Islet precursor cell (in vitro differentiated cells): ENCODE data around the gene EIF5.

ENCODE experiments used
- DNase-seq: peaks from one replicate; pipeline ENCODE4 v3.0.0-alpha.2; 2018

Gene EIF5

DNA sequence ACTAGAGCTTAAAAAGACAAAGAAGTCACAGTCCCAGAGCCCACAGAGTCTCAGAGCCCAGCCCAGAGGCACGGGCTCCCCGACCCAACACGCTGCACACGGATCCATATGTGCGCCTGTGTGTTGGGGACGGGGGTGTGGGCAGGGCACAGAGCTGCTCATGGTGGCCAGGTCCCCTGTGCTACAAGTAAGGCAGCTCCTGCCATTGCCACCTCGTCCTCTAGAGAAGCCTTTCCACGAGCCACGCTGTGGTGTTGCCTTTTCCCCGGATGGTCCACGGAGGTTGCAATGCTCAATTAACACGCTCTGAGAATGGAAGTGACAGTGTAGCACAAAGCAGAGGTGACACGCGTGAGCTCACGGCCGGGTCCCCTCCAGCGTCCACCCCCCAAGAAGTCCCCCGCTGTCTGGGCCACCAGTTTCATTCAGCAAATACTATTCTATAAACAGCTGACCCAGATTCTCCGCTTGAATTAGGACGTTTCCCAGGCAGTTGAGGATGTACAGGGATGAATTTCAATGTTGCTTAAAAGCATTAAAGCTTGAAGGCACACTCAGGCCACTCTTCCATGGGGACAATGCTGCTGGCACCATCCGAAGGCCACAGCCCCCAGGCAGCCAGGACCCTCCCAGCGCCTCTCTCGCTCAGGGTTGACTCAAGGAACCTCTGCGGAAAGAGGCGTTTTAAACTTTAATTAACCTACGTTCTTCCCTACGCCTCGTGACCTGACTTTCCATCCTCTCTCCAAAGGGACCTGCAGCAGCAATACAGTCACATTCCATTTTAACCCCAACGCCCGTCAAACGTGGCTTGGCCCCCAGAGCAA is 22.7 kb upstream of the EIF5 start:
- DNase-seq: no peak

DNA sequence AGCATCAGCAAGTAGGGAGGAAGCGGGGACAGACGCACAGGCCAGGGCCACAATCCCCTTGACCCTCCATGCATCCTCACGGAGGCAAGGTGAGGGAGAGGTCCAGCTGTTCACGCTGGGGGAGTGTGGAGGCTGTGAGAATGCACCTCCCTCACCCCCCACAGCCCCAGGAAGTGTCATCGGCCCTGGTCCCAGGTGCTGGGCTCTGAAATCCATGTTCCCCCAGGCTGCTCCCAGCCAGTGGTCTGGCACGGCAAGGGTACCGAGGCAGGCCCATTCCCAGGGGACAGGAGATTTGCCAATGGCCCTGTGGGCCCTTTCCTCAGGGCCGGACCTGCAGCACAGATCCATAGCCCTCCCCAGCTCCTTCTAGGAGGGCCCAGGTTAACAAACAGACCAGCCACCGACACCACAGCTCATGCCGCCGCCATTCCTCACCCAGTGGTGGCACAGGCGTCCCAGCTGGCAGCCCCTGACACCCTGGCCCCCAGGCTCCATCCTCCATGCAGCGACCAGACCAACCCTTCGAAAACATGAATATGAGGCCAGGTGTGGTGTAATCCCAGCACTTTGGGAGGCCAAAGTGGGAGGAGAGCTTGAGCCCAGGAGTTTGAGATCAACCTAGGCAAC is 21.9 kb upstream of the EIF5 start:
- DNase-seq: no peak

DNA sequence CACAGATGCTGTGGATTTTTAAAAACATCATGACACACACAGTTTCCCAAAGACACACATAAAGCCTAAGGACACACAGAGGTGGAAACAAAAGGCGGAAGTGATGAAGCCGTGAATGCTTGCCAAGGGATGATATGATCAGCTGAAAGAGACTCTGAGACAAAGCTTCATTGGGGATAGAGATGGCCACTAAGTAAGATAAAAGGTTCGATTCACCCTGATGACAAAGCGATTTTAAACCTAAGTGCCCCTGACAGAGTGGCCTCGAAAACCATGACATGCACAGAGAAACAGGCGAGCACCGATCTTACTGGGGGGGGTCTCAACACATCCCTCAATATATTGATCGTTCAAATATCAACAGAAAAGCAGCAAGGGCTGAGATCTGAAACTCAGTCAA is 20.3 kb upstream of the EIF5 start:
- DNase-seq: no peak

DNA sequence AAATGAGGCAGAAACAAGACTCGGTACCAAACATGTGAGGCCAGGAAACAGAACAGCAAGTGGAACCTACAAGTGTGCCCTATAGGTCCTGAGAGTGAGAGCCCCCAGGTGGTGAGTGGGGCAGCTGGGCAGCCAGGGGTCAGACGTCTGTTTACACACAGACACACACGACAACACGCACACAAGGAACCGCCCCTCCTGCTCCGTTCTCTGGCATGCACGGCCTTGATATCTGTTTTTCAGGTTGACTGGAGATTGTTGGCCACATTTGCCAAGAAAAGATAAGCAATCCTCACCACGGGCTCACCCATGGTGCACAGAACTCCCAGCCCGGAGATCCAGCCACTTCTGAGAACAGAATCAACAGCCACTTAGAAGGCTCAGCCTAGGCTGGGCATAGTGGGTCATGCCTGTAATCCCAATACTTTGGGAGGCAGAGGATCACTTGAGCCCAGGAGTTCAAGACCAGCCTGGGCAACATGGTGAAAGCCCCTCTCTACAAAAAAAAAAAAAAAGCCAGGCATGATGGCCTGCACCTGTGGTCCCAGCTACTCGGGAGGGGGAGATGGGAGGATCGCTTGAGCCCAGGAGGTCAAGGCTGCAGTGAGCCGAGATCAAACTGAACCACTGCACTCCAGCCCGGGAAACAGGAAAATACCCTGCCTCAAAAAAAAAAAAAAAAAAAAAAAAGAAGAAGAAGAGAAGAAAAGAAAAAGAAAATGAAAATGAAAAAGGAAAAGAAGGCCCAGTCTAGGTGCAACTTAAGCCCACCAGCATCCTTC is 19.4 kb upstream of the EIF5 start:
- DNase-seq: no peak

DNA sequence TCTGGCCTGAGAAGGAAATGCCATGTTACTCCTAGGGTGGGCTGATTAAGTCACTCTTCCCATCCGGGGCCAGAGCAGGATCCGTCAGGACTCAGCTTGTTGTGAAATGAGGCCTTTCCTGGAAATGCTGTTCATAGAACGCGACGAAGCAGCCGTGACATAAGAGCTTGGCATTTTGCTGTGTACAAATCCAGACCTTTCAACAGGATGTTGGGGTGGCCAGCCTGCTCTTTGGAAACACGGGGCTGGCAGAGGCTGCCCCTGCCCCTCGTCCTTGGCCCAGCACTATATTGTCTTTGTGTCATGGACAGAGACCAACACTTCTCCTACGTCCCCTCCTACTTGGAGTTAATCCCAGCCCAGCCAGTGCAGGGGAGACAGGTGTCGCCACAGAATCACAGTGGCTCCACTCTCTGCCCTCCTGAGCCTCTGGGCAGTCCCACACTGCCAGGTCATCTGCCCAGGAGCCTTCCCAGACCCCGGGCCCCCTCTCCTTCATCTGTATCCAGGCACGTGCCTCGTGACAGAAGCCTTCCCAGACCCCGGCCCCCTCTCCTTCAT is 18.6 kb upstream of the EIF5 start:
- DNase-seq: no peak

DNA sequence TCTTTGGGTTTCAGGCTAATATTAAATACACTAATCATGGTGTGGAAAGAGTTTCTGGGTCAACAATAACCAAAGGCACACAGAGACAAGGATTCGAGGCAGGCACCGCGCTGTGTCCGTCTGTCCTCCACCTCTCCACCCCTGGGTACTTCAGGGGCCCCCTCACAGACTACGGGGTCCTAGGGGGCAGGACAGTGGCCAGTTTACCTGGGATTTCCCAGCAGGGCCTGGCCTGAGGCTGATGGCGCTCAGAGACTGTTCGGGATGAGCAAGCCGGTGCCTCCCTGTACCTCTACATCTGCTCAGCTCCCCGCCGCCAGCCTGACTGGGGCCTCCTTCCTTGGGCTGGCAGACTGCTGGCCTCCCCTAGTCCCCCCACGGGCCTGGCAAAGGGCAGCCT is 18.1 kb upstream of the EIF5 start:
- DNase-seq: no peak

DNA sequence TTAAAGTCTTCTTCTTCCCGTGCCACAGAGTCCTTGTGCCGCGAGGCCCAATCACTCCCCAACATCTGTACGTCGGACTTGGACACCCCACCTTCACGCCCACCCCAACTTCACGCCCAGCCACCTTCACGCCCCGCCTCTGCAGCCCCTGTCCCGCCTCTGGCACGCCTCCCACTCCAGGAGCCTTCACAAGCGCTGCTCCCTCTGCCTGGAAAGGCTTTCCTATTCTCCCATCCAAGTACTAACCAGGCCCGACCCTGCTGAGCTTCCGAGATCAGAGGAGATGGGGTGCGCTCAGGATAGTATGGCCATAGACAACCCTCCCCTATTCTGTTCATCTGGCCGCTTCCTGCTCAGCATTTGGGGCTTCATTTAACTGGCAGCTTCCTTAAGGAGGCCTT is 17.3 kb upstream of the EIF5 start:
- no peak for DNase-seq

DNA sequence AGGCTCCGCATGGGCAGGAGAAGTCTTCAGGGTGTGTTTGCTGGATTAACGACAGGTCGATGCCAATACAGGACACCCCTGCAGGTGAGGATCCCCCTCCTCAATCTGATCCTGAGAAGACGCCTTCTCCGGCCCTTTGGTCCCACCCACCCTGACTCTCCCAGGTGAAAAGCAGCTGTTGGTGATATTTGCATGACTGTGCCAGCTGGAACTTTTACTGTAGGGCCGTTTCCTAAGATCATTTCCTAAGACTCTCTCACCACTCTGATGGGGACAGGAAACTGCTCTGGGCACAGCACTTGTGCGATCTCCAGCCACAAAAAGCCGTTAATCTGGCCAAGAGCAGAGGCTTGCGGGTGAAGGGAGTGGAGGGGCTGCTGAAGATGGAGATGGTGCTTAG is 16.8 kb upstream of the EIF5 start:
- no peak for DNase-seq

DNA sequence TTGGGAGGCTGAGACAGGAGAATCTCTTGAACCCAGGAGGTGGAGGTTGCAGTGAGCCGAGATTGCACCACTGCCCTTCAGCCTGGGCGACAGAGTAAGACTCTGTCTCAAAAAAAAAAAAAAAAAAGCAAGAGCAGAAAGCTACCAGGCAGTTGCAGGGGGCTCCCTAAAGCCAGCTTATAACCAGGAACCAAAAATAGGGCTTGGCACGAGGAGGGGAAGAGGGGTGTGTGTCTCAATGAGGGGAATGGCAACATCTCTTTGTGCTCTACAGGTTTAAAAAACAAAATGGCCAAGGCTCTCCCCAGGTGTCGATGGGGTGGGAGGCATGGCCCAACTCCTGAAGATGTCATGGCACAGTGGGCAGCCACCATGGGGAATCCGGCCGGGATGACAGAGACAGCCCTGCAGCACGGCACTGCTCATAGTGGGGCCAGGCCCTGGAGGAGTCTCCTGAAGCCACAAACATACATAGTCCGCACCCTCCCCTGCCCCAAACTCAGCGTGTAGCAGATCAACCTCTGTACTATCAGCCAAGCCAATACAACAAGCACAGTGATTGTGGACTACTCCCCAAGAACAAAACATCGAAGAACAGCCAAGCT is 16.0 kb upstream of the EIF5 start:
- no peak for DNase-seq

DNA sequence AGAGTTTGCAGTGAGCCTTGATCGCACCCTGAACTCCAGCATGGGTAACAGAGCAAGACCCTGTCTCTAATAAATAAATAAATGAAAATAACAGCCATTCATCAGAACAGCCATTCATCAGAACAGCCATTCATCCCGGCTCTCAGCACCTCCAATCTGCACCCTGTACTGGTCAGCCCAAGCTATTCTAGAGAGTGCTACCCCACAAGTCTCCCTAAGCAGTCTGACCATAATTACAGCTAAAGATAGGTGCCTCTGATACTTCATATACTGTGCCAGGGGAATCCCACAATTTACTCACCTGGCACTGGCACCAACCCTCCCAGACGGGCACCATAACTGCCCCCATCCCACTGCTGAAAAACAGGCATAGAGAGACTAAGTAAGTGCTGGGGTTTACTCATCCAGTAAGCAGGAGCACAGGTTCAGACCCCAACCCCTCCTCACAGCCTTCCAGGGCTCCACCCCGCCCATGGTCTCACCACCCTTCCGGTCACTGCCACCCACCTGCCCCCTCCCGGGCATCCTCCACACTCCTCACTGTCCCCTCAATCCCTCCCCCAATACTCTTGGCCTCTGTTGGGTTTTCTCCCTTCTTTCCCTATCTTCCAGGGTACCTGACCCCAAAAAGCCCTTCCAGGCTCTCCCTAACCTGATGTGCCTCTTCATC is 15.2 kb upstream of the EIF5 start:
- DNase-seq: no peak

DNA sequence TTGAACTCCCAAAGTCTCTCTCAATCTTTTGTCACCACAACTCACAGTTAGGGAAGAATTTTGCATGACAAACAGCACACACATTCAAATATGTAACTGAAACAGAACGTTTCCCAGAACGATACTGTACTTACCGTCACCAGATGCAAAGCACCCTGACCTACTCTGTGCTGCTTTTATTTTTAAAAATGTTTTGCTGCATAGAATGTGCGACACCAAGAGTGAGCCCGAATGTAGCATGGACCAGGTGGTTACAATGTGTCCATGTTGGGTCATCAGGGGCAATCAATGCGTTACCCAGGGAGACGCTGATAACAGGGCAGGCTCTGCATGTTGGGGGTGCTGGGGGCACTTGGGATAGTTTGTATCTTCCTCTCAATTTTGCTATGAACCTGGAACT is 14.6 kb upstream of the EIF5 start:
- no peak for DNase-seq

DNA sequence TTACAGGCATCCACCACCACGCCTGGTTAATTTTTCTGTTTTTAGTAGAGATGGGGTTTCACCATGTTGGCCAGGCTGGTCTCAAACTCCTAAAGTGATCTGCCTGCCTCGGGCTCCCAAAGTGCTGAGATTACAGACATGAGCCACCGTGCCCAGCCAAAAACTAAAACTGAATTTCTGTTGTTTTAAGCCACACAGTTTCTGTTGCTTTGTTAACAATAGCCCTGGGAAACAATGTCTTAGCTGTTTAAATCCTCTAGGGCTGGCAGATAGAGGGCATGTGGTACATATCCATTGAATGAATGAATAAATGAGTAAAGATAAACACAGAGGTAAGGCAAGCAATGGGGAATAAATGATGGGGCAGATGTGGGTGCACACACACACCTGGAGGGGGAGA is 8.0 kb upstream of the EIF5 start:
- DNase-seq: no peak

DNA sequence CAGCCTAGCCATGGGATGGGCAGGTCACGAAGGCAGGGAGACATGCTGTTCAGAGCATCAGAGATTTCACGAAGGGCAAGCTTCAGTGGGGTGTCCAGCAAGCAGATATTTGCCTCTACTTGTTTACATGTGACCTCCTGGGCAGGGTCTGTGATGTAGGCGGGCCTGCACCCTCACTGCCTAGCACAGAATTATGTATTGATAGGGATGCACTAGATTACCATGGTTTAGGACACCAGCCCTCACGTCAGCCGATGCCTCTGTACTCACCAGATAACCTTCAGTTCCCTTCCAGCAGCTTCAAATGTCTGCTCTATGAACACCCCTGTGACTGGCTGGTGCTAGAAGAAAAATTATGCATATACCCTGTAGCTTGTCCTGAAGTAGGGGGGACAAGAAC is 5.1 kb upstream of the EIF5 start:
- no peak for DNase-seq

DNA sequence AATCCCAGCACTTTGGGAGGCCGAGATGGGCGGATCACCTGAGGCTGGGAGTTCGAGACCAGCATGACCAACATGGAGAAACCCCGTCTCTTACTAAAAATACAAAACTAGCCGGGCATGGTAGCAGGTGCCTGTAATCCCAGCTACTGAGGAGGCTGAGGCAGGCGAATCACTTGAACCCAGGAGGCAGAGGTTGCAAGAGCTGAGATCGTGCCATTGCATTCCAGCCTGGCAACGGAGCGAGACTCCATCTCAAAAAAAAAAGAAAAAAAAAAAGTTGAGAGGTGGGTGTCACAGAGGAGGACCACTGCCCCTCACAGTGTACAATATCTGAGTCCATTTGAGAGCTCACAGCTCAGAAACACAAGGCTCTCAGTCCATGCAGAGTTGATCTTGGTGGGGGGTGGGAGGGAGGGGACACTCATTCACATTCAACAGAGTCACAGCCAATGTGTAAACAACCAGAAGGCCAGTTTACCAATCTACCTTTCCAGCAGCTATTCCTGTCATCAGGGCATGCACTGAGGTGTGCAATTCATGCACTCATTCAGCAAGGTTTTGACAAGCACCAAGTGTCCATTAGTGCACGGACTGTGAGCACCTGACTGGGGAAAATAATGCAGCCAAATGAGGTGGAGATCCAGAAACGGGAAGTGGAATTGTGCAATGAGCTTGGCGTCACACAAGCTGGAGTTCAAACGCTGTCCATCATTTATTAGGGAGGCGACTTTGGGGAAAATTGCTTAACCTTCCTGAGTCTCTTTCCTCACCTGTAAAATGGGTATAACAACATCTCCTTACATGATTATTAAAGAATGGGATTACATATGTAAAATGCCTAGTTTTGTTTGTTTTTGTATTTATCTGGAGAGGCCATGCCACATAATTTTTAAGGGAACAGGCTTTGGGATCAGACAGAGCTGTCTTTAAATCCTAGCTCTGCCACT is 4.4 kb upstream of the EIF5 start:
- DNase-seq: no peak

DNA sequence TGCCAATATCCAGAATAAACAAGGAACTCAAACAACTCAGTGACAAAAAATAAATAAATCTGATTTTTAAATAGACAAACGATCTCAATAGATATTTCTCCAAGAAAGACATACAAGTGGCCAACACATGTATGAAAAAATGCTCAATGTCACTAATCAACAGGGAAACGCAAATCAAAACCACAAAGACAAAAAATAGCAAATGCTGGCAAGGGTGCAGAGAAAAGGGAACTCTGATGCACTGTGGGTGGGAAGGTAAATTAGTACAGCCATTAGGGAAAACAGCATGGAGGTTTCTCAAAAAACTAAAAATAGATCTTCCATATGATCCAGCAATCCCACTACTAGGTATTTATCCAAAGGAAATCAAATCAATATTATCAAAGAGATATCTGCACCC is 3.5 kb upstream of the EIF5 start:
- no peak for DNase-seq

DNA sequence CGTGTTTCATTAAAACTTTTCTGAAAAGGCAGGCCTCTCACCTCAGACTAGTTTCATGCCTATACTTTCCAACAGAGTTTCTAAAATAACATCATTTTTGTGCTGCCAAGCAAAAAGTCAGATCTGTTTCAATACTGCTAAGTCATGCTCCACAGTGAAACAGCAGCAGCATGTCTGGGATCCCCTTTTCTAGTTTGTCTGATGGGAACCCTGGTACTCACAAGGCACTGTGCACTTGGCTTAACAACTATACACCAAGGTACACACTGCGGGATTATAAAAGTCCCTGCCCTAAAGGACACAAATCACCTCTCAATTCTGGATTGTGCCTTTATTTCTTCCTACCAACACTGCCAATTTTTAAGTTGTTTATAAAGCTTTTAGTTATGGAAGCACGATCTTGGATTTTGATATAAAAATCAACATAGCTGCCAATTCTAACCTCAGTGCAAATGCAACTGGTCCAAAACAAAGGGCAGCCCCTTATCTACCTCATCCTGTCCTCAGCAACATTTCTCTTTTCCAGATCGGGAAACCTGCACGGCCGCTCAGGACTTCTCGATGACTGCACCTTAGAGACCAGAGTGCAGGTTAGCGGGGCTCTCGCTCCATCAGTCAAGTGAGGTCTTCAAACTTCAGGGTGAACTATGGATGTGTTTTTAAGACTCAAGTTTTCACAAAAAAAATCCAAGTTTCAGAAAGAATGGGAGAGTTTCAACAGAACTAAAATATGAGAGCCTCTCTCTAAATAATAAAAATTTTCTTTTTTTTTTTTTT is 1.7 kb upstream of the EIF5 start:
- DNase-seq: no peak

DNA sequence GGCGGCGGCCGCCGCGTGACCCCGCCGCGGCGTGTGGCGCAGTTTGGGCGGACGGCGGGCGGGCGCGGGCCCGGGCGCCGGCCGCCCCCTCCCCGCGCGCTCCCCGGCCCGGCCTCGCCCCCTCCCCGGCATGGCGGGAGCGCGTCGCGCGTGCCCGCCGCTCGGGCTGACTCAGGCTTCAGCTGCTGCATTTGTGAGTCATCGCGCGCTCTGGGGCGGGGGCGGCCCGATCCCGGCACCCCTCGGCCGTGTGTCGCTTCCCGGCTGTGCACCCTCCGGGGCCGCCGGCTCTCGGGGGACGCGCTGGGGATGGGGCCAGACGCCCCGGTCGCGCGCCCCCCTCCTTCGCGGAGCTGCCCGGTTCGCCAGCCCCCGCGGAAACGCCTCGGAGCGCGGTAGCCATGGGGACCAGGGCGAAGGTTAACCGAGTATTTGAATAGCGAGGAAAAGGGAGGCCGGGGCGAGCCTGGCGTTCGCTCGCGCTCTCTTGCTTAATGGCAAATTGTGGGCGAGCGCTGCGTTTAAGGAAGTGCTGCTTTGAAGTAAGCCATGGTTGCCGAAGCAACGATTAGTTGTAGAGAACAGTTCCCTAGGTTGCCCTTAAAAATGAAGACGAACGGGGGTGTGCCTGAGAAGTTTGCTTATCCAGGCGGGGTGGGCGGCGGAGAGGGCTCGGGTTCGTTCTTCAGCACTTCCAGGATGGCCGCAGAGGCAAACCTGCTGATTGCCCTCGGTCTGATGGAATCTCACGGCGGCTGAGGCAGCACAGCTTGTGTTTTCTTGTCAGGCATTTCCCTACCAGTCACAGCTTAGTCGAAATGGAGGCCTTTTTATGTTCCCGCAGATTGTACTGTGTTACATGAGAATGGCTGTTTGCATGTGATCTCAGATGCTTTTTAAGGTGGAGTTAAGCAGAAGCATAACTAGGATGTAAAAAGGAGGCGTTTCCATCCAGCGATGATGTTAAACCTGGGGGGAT is 896 bp downstream of the EIF5 start:
- peak; percentile 83 for DNase-seq

DNA sequence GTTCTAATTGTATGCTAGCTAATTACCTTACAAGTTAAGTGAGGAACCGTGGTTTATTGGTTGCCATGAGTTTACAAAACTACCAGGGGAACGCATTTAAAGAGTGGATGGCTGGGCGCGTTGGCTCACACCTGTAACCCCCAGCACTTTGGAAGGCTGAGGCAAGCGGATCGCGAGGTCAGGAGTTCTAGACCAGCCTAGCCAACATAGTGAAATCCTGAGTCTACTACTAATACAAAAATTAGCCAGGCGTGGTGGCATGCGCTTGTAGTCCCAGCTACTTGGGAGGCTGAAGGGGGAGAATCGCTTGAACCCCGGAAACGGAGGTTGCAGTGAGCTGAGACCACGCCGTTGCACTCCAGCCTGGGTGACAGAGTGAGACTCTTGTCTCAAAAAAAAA is 2.2 kb downstream of the EIF5 start:
- DNase-seq: no peak

DNA sequence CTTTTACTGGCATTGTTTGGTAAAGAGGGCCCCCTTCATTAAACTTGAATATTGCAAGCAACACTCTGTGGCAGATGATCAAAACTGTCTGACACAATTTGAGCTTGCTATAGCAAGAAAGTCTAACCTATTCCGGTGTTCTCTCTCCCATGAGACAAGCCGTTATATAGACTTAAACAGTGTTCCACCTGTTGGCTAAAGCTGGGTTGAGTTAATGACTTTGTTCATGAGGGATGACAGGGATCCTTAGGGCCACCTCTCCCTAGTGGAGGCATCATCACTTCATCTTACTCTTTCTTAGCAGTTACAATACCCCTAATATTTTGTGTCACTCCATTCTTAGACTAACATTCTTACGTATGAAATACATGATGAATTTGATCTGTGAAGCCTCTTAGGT is 3.8 kb downstream of the EIF5 start:
- no peak for DNase-seq
